ENCODE data around the gene SERPINE2.

- TF ChIP-seq POLR2AphosphoS5 (IDR thresholded peaks at IDR 0.05) (no peak), CTCF (IDR thresholded peaks at IDR 0.05) (no peak)
Measured at GRCh38 chr2:223952280-223952968, 86.7 kb downstream of the SERPINE2 start.

Data from upper lobe of left lung (tissue), 4 donors.